HG03060 (cell line): ENCODE results near the gene STOML2.

Source experiments
- ATAC-seq: cut with Tn5 transposase; IDR thresholded peaks from one replicate; pipeline ENCODE4 v1.9.1; 2021; ENCODE audit warnings: low read depth, moderate number of reproducible peaks; ENCODE audit not compliant: unreplicated experiment

STOML2 gene

DNA sequence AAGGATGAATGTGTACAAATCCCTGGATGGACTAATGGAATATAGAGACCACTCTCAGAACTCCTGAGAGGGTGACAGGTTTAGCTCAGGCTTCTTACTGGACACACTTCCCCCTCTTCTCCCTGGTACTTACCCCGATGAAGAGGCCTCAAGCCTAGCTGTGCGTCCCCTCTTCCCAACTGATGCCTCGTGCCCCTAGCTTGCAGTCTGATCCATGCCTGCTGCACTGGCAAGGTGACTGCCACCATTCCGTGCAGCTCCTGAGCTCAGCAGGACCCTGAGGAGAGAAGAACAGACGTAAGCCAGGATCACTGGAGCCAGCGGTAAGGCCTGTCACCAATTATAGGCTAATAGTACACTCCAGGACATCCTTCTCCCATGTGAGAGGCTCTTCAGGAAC lies 5.5 kb upstream of the STOML2 start:
- ATAC-seq: no peak

DNA sequence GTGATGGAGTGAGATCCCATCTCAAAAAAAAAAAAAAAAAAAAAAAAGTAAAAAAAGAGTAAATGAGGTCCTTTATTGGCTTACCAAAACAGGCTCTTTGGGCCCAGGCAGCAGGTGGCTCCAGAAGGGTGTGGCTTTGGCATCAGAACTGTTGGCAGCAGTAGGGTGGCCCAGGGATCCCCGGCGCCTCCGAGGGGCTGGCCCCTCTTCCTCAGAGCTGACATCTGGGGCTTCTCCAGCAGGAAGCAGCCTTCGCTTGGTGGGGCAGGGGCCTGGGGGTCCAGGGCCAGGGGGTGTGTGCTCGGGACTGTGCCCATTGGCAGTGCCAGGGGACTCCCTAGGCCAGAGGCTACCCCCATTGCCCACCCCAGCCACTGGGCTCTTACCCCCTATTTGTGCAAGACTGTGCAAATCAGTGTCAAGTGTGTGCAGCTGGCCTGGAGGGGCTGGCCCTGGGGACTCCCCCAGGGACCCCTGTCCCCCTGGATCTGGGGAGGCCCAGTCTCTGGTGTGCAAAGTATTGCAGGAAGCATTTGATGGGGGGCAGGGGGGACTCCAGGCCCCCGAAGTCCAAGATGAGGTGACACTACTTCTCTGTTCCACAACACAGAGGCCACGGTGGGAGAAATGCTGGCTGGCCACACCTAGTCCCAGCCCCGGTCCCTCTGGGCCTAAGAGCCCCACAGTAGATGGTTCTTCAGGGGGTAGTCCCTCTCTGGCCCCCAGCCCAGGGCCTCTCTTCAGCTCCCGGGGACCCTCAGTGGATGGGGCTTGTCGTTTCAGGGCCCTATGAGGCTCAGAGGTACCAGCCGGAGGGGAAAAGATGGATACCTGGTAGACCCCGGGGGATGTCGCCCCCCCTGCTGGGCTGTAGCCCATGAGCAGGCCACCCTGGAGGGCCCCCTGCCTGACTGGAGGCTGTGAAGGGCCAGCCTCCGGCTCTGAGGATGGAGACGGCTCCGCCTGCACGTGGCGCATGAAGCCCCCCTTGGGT lies 4.7 kb upstream of the STOML2 start:
- ATAC-seq: no peak

DNA sequence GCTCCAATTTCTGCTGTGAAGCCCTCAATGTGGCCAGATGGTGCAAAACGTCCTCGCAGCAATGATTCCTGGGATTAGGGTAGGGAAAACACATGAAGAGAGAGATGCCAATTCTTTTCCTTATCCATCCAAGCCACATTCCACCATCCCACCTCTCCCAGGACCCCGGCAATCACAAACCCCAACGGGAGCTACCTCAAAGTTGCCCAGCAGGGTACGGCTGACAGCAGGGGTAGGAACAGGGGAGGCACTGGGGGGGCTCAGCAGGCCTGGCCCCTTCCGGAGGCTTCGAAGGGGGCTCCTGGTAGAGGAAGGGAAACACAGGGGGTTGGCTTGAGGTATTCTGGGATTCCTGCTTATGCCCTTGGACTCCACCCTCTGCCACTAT lies 3.4 kb upstream of the STOML2 start:
- no peak for ATAC-seq

DNA sequence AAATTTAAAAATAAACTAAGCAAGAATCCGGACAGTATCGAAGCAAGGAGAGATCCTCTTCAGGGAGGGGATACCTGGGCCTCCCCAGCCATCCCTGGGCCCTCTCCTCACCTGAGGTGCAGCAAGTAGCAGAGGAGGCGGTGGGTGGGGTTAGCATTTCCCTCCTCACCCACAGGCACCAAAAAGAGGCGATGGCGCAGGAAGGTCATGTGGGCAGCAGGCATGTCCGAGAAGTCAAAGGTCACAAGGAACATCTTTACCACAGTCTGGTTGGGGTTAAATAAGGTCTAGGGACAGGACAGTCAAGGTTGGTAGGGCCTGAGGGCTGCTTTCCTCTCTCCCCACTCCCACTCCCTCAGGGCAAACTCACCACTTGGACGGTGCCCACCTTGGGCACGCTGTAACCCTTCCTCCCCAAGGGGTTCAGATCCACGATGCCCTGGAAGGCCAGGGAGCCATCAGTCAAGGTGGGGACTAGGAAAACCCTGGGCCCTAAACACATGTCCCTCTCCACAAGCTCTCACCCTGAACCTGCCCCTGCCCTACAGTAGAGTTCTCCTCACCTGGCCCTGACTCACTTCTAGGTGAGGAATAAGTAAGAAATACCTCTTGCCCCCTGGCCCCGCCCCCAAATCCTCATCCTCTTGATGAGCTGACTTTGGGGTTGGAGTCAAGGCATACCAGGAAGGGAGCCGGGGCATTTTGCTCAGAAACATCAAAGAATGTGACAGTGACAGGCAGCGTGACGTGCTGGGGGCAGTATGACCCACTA lies 2.8 kb upstream of the STOML2 start:
- no peak for ATAC-seq

DNA sequence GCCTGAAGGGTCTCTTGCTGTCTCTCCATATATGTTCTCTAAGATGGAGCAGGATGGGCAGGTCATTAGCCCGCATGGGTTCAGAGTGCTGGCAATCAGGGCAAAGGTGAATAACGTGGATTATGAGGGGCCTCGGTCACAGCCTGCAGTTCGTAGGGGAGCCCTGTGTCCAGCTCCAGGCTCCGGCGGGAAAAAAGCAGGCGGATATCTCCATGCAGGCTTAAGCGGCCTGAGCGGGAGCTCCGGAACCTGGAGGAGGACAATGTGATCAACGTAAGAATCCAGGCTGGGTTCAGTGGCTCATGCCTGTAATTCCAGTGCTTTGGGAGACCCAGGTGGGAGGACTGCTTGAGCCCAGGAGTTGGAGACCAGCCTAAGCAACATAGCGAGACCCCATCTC lies 2.2 kb upstream of the STOML2 start:
- no peak for ATAC-seq

DNA sequence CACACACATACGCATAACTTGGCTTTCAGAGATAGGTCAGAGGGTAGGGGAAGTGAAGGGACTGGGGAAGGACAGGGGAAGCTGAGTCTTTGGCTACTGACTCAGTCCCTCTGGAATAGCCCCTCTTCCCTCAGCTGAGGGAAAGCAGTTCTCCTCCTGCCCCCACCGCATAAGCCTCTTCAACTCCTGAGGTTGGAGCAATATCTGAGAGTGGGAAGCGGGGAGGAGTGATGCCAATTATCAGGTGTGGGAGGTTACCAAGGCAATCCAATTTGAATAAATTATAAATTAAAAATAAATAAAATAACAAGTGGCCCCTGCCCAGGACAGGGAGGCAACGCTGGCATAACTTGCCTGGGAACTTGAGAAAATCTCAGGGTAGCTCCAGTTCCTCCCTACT lies 1.7 kb upstream of the STOML2 start:
- ATAC-seq: no peak

DNA sequence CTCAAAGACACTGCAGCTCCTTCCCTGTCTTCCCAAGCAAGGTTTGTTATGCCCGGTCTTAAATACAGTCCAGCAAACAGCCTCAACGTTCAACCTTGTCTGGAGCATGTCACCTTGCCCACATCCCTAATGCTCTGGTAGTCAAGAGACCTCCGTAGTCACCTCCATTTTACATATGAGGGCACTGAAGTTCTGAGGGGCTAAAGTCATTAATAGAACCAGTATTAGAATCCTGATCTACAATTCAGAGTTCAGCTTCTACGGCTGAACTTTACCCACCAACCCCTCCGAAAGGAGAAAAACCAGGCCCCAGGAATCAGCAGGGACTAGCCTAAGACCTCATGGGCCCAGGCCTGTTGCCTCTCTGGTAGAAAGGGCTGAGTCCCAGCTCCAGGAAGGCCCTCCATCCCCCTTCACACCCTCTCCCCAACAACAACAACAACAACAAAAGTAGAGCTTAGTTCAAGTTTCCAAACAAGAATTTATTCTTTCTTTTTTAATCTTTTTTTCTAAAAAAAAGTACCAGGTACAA lies 795 bp upstream of the STOML2 start:
- no peak for ATAC-seq

DNA sequence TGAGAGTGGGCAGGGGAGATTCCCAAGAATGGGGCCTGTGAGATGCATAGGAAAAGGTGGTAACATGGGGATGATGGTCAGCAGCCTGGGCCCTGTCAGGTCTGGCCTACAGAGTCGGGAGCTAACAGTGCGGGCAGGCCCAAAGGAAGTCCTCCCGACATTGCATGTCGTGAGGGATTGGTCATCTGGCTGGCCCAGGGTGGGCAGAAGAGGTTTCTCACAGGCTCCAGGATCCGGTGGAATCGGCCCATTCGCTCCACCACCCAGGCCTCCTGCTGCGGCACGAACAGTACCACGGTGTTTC lies 514 bp downstream of the STOML2 start:
- no peak for ATAC-seq

DNA sequence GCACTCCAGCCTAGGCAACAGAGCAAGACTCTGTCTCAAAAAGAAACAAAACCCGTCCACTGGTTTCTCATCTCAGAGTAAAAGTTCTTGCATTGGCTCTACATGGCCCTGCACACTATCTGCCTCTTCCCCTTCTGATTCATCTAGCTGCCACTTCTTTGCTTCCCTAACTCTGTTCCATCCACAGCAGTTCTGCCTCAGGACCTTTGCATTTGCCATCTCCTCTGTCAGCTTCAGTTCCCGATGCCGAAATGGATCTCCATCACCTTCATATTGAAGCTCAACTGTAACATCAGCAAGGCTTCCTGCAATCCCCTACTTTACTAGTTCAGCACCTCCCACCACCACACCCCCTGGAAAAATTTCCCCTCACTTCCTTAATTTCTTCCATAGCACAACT lies 5.4 kb downstream of the STOML2 start:
- ATAC-seq: no peak

DNA sequence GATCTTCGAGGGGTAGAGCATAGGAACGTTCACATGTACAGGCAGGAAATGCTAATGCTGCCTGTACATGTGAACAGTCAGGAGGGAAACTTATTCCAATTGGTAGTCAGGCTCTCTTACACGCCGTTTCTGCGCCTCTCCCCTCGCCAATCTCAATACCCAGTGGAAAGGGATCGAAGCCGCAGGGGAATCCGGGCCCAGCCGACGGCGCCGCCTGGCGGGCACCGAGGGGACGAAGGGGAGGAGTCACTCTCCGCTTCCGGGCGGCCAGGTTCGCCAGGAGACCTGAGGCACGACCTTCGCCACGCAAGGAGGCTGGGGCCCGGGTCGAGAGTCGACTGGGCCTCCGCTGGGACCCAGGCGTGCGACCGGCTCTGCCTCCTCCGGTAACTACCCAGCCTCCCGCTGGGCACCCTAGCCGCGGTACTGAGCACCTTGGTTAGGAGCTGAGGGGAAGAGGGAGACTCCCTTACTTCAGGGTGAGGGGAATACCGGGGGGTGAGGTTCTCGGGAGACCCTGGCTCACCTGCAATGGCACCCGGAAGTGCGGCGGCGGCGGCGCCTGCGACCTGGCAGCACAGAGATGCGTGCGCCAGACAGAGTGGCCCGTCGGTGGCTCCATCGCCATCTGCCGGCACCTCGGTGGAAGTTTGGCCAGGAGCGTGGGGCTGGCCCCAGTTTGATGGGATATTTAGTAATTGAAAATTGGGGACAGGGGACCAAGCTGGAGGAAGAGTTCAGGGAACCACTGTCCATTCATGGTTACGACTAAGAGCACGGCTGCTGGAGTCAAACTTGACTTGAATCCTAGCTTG lies 6.7 kb downstream of the STOML2 start, which contains the start of gene PIGO:
TSS of gene PIGO (minus strand) at position 557 of the 815 bp plus-strand sequence. CDS start 1,026 bp downstream, outside the sequence.
- peak; percentile 51 for ATAC-seq

DNA sequence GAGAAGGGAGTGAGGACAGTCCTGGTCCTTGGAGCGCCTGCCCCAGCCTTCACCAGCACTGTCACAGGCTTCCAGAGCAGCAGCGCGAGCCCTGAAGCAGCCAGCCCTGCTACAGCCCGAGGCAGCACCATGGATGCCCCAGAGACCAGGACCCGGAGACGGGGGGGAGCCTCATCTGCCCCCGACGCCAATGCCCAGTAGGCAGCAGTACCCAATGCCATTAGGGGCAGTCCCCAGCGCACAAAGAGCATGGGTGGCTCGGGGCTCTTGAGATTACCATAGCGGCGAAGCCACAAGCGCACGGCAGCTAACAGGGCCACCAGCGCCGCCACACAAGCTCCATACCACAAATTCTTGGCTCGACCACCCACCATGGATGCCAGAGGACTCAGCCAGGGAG lies 11.4 kb downstream of the STOML2 start:
- no peak for ATAC-seq

DNA sequence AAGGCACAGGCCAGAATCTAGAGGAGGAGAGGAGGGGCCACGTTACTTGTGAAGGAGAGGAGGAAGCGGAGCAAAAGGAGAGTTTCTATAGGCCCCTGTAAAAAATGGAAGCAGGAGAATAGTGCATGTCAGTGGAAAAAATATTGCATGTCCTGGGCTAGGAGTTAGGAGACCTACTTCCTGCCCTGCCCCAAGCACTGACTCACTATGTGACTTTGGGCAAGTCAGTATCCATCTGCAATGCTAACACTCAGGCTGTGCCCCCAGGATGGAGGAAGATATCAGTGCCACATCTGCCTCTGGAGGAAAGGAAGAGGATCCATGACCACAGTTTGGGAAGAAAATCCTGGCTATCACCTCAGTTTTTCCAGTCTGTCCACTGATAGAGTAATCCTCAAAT lies 13.5 kb downstream of the STOML2 start:
- no peak for ATAC-seq

DNA sequence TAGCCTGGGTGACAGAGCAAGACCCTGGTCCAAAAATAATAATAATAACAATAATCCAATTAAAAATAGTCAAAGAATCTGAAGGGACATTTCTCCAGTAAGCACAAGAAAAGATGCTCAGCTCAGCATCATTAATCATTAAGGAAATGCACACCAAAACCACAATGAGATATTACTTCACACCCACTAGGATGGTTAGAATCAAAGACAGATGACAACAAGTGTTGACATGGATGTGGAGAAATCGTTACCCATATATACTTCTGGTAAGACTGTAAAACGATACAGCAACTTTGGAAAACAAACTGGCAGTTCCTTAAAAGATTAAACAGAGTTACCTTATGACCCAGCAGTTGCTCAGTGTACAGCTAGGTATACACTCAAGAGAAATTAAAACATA lies 17.9 kb downstream of the STOML2 start:
- no peak for ATAC-seq

DNA sequence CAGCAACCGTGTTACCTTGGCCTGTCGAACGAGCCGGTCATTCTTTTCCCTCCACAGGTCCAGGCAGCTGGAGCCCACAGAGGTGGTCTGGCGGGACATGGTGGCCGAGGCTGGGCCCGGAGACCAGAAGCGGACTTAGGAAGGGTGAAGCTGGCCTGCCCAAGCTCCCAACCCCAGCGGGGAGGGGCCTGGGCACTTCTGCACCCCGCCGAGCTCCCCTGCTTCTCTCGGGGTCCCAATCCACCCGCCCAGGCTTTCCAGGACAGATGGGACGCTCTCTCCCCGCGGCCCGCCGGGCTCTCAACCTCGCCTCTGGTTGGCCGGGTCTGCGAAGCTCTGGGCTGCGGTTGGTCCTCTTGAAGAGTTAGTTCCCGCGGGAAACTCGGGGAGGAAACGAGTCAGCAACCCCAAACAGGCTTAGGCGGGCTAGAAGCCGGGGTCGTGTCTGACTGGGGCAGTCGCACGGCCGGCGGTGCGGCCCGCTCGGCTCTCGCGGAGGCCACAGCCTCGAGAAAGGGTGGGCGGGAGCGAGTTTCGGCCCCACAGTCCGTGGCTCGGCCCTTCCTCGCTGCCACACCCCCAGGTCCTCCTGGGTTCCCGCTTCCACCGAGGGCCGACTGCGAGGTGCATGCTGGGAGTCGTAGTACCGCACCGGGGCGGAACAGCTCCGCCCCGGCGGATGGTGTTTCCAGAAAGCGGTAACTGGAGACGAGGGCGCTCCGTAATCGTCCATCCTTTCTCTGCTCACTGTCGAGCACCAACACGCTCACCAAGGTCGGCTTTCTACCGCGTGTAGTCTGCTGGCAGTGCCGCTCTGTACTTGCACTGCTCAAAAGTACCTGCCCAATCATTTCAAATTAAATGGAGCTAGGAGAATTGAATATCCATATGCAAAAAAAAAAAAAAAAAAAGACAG lies 23.2 kb downstream of the STOML2 start, which contains the start of gene FANCG:
TSS of gene FANCG (minus strand) at position 517 of the 916 bp plus-strand sequence. CDS start at position 99, 418 bp downstream.
- peak; percentile 71 for ATAC-seq

DNA sequence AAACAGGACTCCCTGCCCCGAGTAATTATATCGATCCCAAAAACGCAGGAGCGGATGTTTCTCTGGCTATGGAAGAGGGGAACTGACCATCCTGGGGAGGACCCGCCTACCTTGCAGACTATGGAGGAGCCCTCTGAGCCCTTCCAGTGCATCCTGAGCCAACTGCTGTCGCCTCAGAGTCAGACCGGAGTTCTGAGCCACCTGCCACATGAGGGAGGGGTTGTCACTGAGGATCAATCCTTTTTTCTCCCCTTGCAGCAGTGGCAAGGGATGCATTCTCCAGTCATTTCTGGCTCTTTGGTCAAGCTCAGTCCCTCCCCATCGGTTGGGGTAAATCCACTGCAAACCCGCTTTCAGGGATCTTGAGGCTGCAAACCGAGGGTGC lies 23.9 kb downstream of the STOML2 start:
- no peak for ATAC-seq

DNA sequence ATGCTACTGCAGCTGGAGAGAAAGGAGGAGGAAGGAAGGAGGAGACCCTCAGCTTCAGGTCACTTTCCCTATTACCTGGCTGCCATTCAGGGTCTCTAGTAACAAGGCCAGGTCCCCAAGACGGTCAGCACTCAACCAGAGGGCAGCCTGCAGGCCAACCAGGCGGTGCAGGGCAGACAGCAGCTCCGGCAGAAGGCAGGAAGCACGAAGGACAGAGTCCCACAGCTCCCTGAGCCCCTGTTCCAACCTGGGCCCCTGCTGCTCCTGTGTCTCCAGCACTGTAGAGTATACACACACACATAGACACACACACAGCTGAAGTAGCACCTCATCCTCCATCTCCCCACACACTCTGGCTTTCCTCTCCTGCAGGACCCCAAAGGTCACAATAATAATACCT lies 24.9 kb downstream of the STOML2 start:
- ATAC-seq: no peak

DNA sequence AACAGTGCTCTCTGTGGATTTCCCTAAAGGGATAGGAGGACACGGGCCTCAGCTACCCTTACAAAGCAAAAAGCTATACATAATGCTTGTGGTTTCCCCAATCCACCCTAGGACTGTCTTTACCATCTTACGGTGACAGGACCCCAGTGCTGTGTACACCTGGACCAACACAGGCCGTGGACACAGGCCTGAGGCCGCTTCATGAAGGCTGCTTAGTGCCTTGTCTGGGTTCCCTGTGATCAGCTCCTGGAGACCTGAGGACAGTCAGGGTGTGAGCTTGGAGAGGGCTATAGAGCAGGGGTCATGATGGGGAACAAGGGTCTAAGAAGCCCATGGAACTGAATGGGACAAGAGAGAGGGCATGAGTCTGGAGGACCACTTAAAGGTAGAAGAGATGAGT lies 26.1 kb downstream of the STOML2 start:
- ATAC-seq: no peak

DNA sequence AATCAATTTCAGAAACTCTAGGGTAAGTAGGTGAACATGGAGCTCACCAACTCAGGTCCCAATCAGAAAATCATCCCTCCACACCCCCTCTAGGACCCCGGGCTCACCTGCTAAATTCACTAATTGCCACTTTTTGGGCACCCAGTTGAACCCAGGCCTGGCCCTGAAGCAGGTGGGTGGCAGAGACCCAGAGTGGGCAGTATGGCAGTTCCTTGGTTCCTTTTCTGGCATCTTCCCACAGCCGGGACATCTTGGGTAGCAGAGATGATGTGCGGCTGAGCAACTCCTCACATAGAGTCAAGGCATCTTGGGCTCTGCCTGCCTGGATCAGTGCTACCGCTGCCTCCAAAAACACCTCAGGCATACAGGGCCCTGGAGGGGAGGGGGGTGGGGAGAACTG lies 27.6 kb downstream of the STOML2 start:
- ATAC-seq: no peak

DNA sequence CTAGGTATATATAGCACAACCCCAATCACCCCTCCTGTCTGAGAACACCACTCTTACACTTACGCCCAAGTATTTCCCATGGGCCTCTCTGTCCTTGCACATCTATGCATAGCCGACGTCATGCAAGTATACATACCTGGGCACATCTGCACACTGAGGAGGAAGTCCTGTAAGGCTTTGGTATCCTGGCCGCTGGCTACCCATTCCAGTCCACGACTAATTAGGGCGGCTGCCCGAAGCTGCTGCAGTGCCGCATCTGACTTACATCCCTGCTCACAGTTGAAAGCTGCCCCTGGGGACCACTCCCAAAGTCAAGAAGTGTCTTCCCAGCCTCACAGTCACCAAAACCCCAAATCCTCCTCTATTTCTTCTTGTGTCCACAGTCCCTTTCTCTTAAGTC lies 28.1 kb downstream of the STOML2 start:
- no peak for ATAC-seq

DNA sequence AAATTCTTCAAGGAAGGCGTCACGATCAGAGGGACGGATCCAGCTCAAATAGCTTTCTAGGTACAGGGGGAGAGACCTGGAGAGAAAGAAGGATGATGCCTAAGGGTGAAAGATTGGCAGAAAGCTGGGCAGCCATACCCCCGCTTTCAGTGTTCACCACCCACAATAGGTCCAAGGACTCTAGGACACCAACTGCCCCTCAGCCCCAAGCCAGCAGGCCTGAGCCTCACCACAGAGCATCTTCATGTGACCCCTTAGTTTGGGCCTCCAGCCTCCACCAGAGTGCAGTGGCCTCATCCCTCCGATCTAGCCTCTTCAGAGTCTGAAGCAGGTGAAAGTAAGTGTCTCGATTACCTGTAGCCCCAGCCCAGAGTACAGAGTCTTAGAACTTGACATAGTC lies 28.8 kb downstream of the STOML2 start:
- ATAC-seq: no peak
